HCT116 (cell line): ENCODE results near the gene PSMD2.

Source experiments
- CTCF ChIP-seq, 3 experiments: fragments of 200-600 bp in 1 of 3; sonication (generic) in 1 of 3; IDR thresholded peaks in 2 of 3; conservative IDR thresholded peaks in 1 of 3; 2 replicates each; pipeline ENCODE4 v1.5.1; 2012 to 2017; ENCODE audit warnings: low read depth in 2 of 3, low read length in 2 of 3, antibody characterized with exemption in 1 of 3, borderline replicate concordance in 1 of 3, control low read depth in 1 of 3, mild to moderate bottlenecking in 1 of 3, mixed read lengths in 1 of 3, mixed run types in 1 of 3, moderate library complexity in 1 of 3; ENCODE audit not compliant: insufficient read depth in 1 of 3
- JUND ChIP-seq: IDR thresholded peaks from 2 replicates; pipeline ENCODE4 v1.6.1; 2012
- POLR2A ChIP-seq: IDR thresholded peaks from 2 replicates; pipeline ENCODE4 v1.7.0; 2011; ENCODE audit warnings: borderline replicate concordance; ENCODE audit not compliant: insufficient read depth, insufficient read length; ENCODE audit errors: extremely low read depth
- POLR2AphosphoS5 ChIP-seq: IDR thresholded peaks from 2 replicates; pipeline ENCODE4 v1.6.1; 2011; ENCODE audit warnings: mild to moderate bottlenecking, low read depth, low read length, moderate library complexity
- TCF7L2 ChIP-seq: IDR thresholded peaks from 2 replicates; pipeline ENCODE4 v1.7.0; 2011; ENCODE audit warnings: borderline replicate concordance, inconsistent platforms; ENCODE audit not compliant: insufficient read depth, insufficient read length; ENCODE audit errors: extremely low read depth
- YY1 ChIP-seq: IDR thresholded peaks from 2 replicates; pipeline ENCODE4 v1.6.1; 2011; ENCODE audit warnings: low read length, low read depth, moderate library complexity, mild to moderate bottlenecking; ENCODE audit not compliant: insufficient replicate concordance; ENCODE audit errors: extremely low read depth

GRCh38 chr3:184343200-184343876 is 44.3 kb downstream of the PSMD2 start:
- no peak for TF ChIP-seq CTCF (IDR thresholded peaks at IDR 0.05 in 2 of 3, conservative IDR thresholded peaks at IDR 0.05 in 1 of 3; ENCODE audit: borderline replicate concordance in 1 of 3, insufficient read depth in 1 of 3, low read depth in 2 of 3, low read length in 2 of 3)
- TF ChIP-seq YY1, result no peak
- no peak for TF ChIP-seq JUND
- no peak for TF ChIP-seq TCF7L2
- no peak for TF ChIP-seq POLR2A
- TF ChIP-seq POLR2AphosphoS5, result no peak
